HG02852 (cell line): ENCODE results near the gene LPXN.

Experiments
- ATAC-seq: cut with Tn5 transposase; IDR thresholded peaks from one replicate; pipeline ENCODE4 v1.9.1; 2021; ENCODE audit warnings: mild to moderate bottlenecking, moderate library complexity; ENCODE audit not compliant: unreplicated experiment

The LPXN gene

GRCh38 chr11:58525037-58525614 lies 50.5 kb downstream of the LPXN start:
- ATAC-seq: peak; percentile 86

- peak; percentile 29 for ATAC-seq
Observed at GRCh38 chr11:58524232-58525036, 51.2 kb downstream of the LPXN start.

GRCh38 chr11:58513747-58514367 lies 61.8 kb downstream of the LPXN start:
- peak; percentile 76 for ATAC-seq

GRCh38 chr11:58511636-58512035 lies 64.0 kb downstream of the LPXN start:
- no peak for ATAC-seq

- no peak for ATAC-seq
Observed at GRCh38 chr11:58509748-58510147, 65.9 kb downstream of the LPXN start.

GRCh38 chr11:58508814-58509213 lies 66.8 kb downstream of the LPXN start:
- no peak for ATAC-seq

- no peak for ATAC-seq
Observed at GRCh38 chr11:58508005-58508404, 67.7 kb downstream of the LPXN start, which contains the start of gene OR5B21. TSS of gene OR5B21 (minus strand) at chr11:58508105. CDS start at chr11:58508105, 0 bp downstream.

- no peak for ATAC-seq
Observed at GRCh38 chr11:58507355-58507754, 68.3 kb downstream of the LPXN start.

GRCh38 chr11:58506935-58507334 lies 68.7 kb downstream of the LPXN start:
- ATAC-seq: no peak

GRCh38 chr11:58505849-58506248 lies 69.8 kb downstream of the LPXN start:
- ATAC-seq: no peak

GRCh38 chr11:58504232-58504631 lies 71.4 kb downstream of the LPXN start:
- ATAC-seq: no peak

GRCh38 chr11:58503361-58503856 lies 72.2 kb downstream of the LPXN start:
- ATAC-seq: peak; percentile 94

- ATAC-seq: no peak
Observed at GRCh38 chr11:58502004-58502403, 73.7 kb downstream of the LPXN start.

- ATAC-seq: no peak
Observed at GRCh38 chr11:58498464-58498863, 77.2 kb downstream of the LPXN start.

- ATAC-seq: no peak
Observed at GRCh38 chr11:58497951-58498350, 77.7 kb downstream of the LPXN start.

GRCh38 chr11:58495906-58496305 lies 79.8 kb downstream of the LPXN start:
- ATAC-seq: peak; percentile 57

- ATAC-seq: no peak
Observed at GRCh38 chr11:58494101-58494500, 81.6 kb downstream of the LPXN start.

GRCh38 chr11:58493676-58494075 lies 82.0 kb downstream of the LPXN start:
- no peak for ATAC-seq

GRCh38 chr11:58490827-58491226 lies 84.8 kb downstream of the LPXN start:
- no peak for ATAC-seq

- ATAC-seq: no peak
Observed at GRCh38 chr11:58487170-58487569, 88.5 kb downstream of the LPXN start.

GRCh38 chr11:58485961-58486360 lies 89.7 kb downstream of the LPXN start:
- no peak for ATAC-seq
